Fibroblast of the aortic adventitia (primary cell): ENCODE measurements around the gene SPTLC1. TPM values are rescaled to one million over a fixed set of nuclear protein-coding genes. Genes with fewer than 3 reads are reported as not detected.

ENCODE experiments used
- DNase-seq: peaks from one replicate; pipeline ENCODE4 v3.0.0-alpha.2; 2010; ENCODE audit warnings: low read depth
- H3K4me3 ChIP-seq: 2 replicates; pipeline ENCODE4 v1.5.1; 2011; ENCODE audit warnings: low read depth, mild to moderate bottlenecking, control low read depth, low read length, moderate library complexity
- total RNA-seq: library from RNA; depleted of rRNA; stranded (reverse); fragments of >200 nt; gene quantifications from 2 replicates; pipeline ENCODE4 v1.2.3, GENCODE V29; 2012; ENCODE audit warnings: low replicate concordance
- TF ChIP-seq, protein P1 (sequence below): IDR thresholded peaks from 2 replicates; pipeline ENCODE4 v1.5.1; 2011; ENCODE audit warnings: mild to moderate bottlenecking, low read length, control low read depth, inconsistent platforms; ENCODE audit not compliant: insufficient read depth

SPTLC1 gene, protein sequence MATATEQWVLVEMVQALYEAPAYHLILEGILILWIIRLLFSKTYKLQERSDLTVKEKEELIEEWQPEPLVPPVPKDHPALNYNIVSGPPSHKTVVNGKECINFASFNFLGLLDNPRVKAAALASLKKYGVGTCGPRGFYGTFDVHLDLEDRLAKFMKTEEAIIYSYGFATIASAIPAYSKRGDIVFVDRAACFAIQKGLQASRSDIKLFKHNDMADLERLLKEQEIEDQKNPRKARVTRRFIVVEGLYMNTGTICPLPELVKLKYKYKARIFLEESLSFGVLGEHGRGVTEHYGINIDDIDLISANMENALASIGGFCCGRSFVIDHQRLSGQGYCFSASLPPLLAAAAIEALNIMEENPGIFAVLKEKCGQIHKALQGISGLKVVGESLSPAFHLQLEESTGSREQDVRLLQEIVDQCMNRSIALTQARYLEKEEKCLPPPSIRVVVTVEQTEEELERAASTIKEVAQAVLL
- total RNA-seq, result 51.5 and 119 TPM in 2 replicates

GRCh38 chr9:92115071-92115858 is at the start of gene SPTLC1:
SPTLC1 (minus strand) TSS chr9:92115413; CDS start chr9:92115370, 43 bp downstream.
- peak; percentile 92 for DNase-seq
- peak within 1 kb of the TSS; percentile 80 for H3K4me3 ChIP-seq
- TF ChIP-seq, protein P1, sequence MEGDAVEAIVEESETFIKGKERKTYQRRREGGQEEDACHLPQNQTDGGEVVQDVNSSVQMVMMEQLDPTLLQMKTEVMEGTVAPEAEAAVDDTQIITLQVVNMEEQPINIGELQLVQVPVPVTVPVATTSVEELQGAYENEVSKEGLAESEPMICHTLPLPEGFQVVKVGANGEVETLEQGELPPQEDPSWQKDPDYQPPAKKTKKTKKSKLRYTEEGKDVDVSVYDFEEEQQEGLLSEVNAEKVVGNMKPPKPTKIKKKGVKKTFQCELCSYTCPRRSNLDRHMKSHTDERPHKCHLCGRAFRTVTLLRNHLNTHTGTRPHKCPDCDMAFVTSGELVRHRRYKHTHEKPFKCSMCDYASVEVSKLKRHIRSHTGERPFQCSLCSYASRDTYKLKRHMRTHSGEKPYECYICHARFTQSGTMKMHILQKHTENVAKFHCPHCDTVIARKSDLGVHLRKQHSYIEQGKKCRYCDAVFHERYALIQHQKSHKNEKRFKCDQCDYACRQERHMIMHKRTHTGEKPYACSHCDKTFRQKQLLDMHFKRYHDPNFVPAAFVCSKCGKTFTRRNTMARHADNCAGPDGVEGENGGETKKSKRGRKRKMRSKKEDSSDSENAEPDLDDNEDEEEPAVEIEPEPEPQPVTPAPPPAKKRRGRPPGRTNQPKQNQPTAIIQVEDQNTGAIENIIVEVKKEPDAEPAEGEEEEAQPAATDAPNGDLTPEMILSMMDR, result no peak

GRCh38 chr9:92164975-92165374 is 49.8 kb upstream of the SPTLC1 start:
- TF ChIP-seq, protein P1, result no peak
- DNase-seq, result no peak
- H3K4me3 ChIP-seq, result no peak overlapping the region

DNA sequence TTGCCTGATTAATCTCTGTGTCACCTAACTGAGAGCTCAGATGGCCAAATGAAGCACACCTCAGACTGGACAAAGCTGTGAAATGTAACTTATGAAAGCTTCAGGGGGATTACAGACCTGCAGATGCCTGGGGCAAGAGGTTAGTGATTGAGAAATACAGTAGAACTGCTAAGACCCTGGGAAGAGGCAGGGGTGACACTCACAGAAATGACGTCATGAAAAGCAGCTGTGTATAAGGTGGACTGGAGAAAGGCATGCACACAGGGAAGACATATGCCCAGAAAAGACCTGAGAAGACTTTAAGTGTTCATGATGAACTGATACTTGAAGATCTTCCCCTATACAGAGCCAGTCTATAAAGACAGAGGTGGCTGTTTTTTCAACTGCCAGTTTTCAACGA is 49.3 kb upstream of the SPTLC1 start:
- TF ChIP-seq, protein P1, result no peak
- H3K4me3 ChIP-seq, result no peak overlapping the region
- DNase-seq, result no peak

- TF ChIP-seq, protein P1, result no peak
- no peak for DNase-seq
- no peak overlapping the region for H3K4me3 ChIP-seq
These were observed 48.1 kb upstream of the SPTLC1 start for GRCh38 chr9:92163276-92163675.

DNA sequence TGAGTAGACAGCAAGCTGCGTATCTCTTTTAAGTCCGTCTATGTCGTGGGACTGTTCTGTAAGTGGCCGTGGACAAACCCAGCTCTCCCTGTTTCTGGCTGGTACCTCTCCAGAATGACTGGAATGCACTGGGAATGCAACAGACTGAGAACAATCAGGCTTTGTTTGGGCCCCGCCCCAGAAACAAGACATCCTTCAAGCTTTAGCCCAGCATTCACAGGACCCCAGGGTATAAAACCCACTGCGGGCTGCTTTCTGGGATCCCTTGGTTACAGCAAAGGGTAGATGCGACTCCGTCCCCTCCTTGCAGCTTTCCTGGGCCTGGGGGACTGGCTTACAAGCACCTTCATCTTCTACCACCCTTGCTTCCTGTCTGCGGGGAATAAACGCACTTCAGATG is 45.6 kb upstream of the SPTLC1 start:
- H3K4me3 ChIP-seq, result no peak overlapping the region
- DNase-seq, result no peak
- TF ChIP-seq, protein P1, result no peak

- H3K4me3 ChIP-seq, result no peak overlapping the region
- no peak for DNase-seq
- TF ChIP-seq, protein P1, result no peak
These were observed 43.8 kb upstream of the SPTLC1 start for GRCh38 chr9:92159058-92159457.
